T-helper 2 cell treated with Interferon-gamma antibody and Interleukin-4, amounts not matched to agents 5 μg/mL and 100 μg/mL, for 36 hours (primary cell): ENCODE measurements around the gene OR7C2.
"Not testable (repeated sequence)": the region's sequence is repeated elsewhere in the genome, so short reads cannot be mapped to it uniquely, and the experiment has no call there.

Source experiments
- DNase-seq: peaks from one replicate; pipeline ENCODE4 v3.0.0; 2021; ENCODE audit warnings: low spot score
- H3K27ac Mint-ChIP-seq: one replicate; pipeline ENCODE4 v1.8.0; 2021; ENCODE audit warnings: mild to moderate bottlenecking, mixed read lengths
- H3K27me3 Mint-ChIP-seq: one replicate; pipeline ENCODE4 v1.8.0; 2021; ENCODE audit warnings: low read depth, mixed read lengths
- H3K36me3 Mint-ChIP-seq: one replicate; pipeline ENCODE4 v1.8.0; 2021; ENCODE audit warnings: low read depth, mixed read lengths
- H3K4me1 Mint-ChIP-seq: one replicate; pipeline ENCODE4 v1.8.0; 2021; ENCODE audit warnings: low read depth, mixed read lengths
- H3K4me3 Mint-ChIP-seq: one replicate; pipeline ENCODE4 v1.8.0; 2022; ENCODE audit warnings: mild to moderate bottlenecking, moderate library complexity, mixed read lengths
- H3K9me3 Mint-ChIP-seq: one replicate; pipeline ENCODE4 v1.8.0; 2021; ENCODE audit warnings: mixed read lengths

The OR7C2 gene

GRCh38 chr19:14941189-14941588 lies at the start of gene OR7C2:
TSS of gene OR7C2 (plus strand) at chr19:14941489. CDS start at chr19:14941489, 0 bp downstream.
- Mint-ChIP-seq H3K4me3 (no peak within 1 kb of the TSS), H3K27ac (no peak within 1 kb of the TSS), H3K27me3 (no peaks in the 10 kb centered on the region), H3K36me3 (no peaks in the 10 kb centered on the region), H3K4me1 (no peaks in the 10 kb centered on the region), H3K9me3 (no peaks in the 10 kb centered on the region)
- DNase-seq = no peak

GRCh38 chr19:14901675-14902260 lies 39.5 kb upstream of the OR7C2 start:
- H3K36me3 Mint-ChIP-seq = no peaks in the 10 kb centered on the region
- no peak overlapping the region for H3K4me3 Mint-ChIP-seq

GRCh38 chr19:14906711-14907110 lies 34.6 kb upstream of the OR7C2 start:
- H3K4me3 Mint-ChIP-seq = no peak overlapping the region
- DNase-seq = no peak
- H3K4me1 Mint-ChIP-seq = no peaks in the 10 kb centered on the region
- H3K27ac Mint-ChIP-seq = no peak overlapping the region
- H3K9me3 Mint-ChIP-seq = no peaks in the 10 kb centered on the region
- H3K27me3 Mint-ChIP-seq = no peaks in the 10 kb centered on the region
- H3K36me3 Mint-ChIP-seq = no peaks in the 10 kb centered on the region

More at GRCh38 chr19:14901675-14902260, 39.5 kb upstream of the OR7C2 start:
- Mint-ChIP-seq H3K4me1 (no peaks in the 10 kb centered on the region), H3K27me3 (peaks cover 4% of the 10 kb centered on the region), H3K9me3 (no peaks in the 10 kb centered on the region), H3K27ac (no peak overlapping the region)
- DNase-seq = no peak

- Mint-ChIP-seq H3K27ac (no peak overlapping the region), H3K36me3 (no peaks in the 10 kb centered on the region), H3K9me3 (no peaks in the 10 kb centered on the region), H3K4me1 (no peaks in the 10 kb centered on the region), H3K4me3 (no peak overlapping the region), H3K27me3 (no peaks in the 10 kb centered on the region)
- DNase-seq = no peak
Observed at GRCh38 chr19:14915116-14915515, 26.2 kb upstream of the OR7C2 start.

- DNase-seq = no peak
- no peaks in the 10 kb centered on the region for H3K4me1 Mint-ChIP-seq
- no peaks in the 10 kb centered on the region for H3K36me3 Mint-ChIP-seq
- no peak overlapping the region for H3K27ac Mint-ChIP-seq
- H3K9me3 Mint-ChIP-seq = no peaks in the 10 kb centered on the region
- no peaks in the 10 kb centered on the region for H3K27me3 Mint-ChIP-seq
- H3K4me3 Mint-ChIP-seq = no peak overlapping the region
Observed at GRCh38 chr19:14916848-14917247, 24.4 kb upstream of the OR7C2 start.

GRCh38 chr19:14933506-14933905 lies 7.8 kb upstream of the OR7C2 start:
- H3K4me3 Mint-ChIP-seq = no peak overlapping the region
- no peak overlapping the region for H3K27ac Mint-ChIP-seq
- H3K27me3 Mint-ChIP-seq = no peaks in the 10 kb centered on the region
- H3K4me1 Mint-ChIP-seq = no peaks in the 10 kb centered on the region
- DNase-seq = no peak
- no peaks in the 10 kb centered on the region for H3K9me3 Mint-ChIP-seq
- H3K36me3 Mint-ChIP-seq = no peaks in the 10 kb centered on the region

- no peaks in the 10 kb centered on the region for H3K27me3 Mint-ChIP-seq
- DNase-seq = no peak
- H3K36me3 Mint-ChIP-seq = no peaks in the 10 kb centered on the region
- no peak overlapping the region for H3K4me3 Mint-ChIP-seq
- H3K9me3 Mint-ChIP-seq = no peaks in the 10 kb centered on the region
- H3K27ac Mint-ChIP-seq = no peak overlapping the region
- H3K4me1 Mint-ChIP-seq = no peaks in the 10 kb centered on the region
Observed at GRCh38 chr19:14940266-14940665, 1.0 kb upstream of the OR7C2 start.

- Mint-ChIP-seq H3K27me3 (no peaks in the 10 kb centered on the region), H3K36me3 (no peaks in the 10 kb centered on the region), H3K4me3 (no peak overlapping the region), H3K27ac (no peak overlapping the region), H3K9me3 (no peaks in the 10 kb centered on the region), H3K4me1 (no peaks in the 10 kb centered on the region)
- no peak for DNase-seq
Observed at GRCh38 chr19:14943601-14944000, 2.3 kb downstream of the OR7C2 start.

- no peak overlapping the region for H3K4me3 Mint-ChIP-seq
- no peaks in the 10 kb centered on the region for H3K4me1 Mint-ChIP-seq
- H3K36me3 Mint-ChIP-seq = no peaks in the 10 kb centered on the region
- H3K27me3 Mint-ChIP-seq = no peaks in the 10 kb centered on the region
- H3K9me3 Mint-ChIP-seq = no peaks in the 10 kb centered on the region
- DNase-seq = no peak
- H3K27ac Mint-ChIP-seq = no peak overlapping the region
Observed at GRCh38 chr19:14944456-14944855, 3.2 kb downstream of the OR7C2 start.

GRCh38 chr19:14949413-14949812 lies 8.1 kb downstream of the OR7C2 start:
- H3K27ac Mint-ChIP-seq, H3K9me3 Mint-ChIP-seq, H3K36me3 Mint-ChIP-seq, H3K4me3 Mint-ChIP-seq, DNase-seq, H3K4me1 Mint-ChIP-seq, H3K27me3 Mint-ChIP-seq: not testable (repeated sequence)

- H3K36me3 Mint-ChIP-seq = no peaks in the 10 kb centered on the region
- DNase-seq = no peak
- peaks cover 3% of the 10 kb centered on the region for H3K9me3 Mint-ChIP-seq
- no peaks in the 10 kb centered on the region for H3K27me3 Mint-ChIP-seq
- H3K4me1 Mint-ChIP-seq = no peaks in the 10 kb centered on the region
- H3K4me3 Mint-ChIP-seq = no peak overlapping the region
- H3K27ac Mint-ChIP-seq = no peak overlapping the region
Observed at GRCh38 chr19:14949876-14950275, 8.6 kb downstream of the OR7C2 start.

GRCh38 chr19:14950421-14950820 lies 9.1 kb downstream of the OR7C2 start:
- no peak for DNase-seq
- Mint-ChIP-seq H3K9me3 (peaks cover 3% of the 10 kb centered on the region), H3K27ac (no peak overlapping the region), H3K27me3 (no peaks in the 10 kb centered on the region), H3K4me3 (no peak overlapping the region), H3K36me3 (no peaks in the 10 kb centered on the region), H3K4me1 (no peaks in the 10 kb centered on the region)

- no peak overlapping the region for H3K4me3 Mint-ChIP-seq
- H3K36me3 Mint-ChIP-seq = no peaks in the 10 kb centered on the region
- peaks cover 14% of the 10 kb centered on the region for H3K9me3 Mint-ChIP-seq
- H3K4me1 Mint-ChIP-seq = no peaks in the 10 kb centered on the region
- no peak for DNase-seq
- H3K27me3 Mint-ChIP-seq = no peaks in the 10 kb centered on the region
- no peak overlapping the region for H3K27ac Mint-ChIP-seq
Observed at GRCh38 chr19:14952767-14953166, 11.5 kb downstream of the OR7C2 start.

GRCh38 chr19:14954071-14954655 lies 12.9 kb downstream of the OR7C2 start:
- H3K4me3 Mint-ChIP-seq = no peak overlapping the region
- H3K27me3 Mint-ChIP-seq = no peaks in the 10 kb centered on the region
- no peaks in the 10 kb centered on the region for H3K4me1 Mint-ChIP-seq
- DNase-seq = no peak
- no peaks in the 10 kb centered on the region for H3K36me3 Mint-ChIP-seq
- peak overlapping the region; percentile 26 for H3K27ac Mint-ChIP-seq
- peaks cover 14% of the 10 kb centered on the region for H3K9me3 Mint-ChIP-seq

GRCh38 chr19:14957464-14957863 lies 16.2 kb downstream of the OR7C2 start:
- Mint-ChIP-seq H3K4me1 (no peaks in the 10 kb centered on the region), H3K27ac (no peak overlapping the region), H3K36me3 (no peaks in the 10 kb centered on the region), H3K4me3 (no peak overlapping the region), H3K27me3 (no peaks in the 10 kb centered on the region), H3K9me3 (peaks cover 20% of the 10 kb centered on the region)
- DNase-seq = no peak
